Globus pallidus (tissue), 1 donor: ENCODE measurements around the gene RCL1.
"Not testable (repeated sequence)": the region's sequence is repeated elsewhere in the genome, so short reads cannot be mapped to it uniquely, and the experiment has no call there.

Experiments used
- DNase-seq: peaks from one replicate; pipeline ENCODE4 v3.0.0-alpha.2; 2015; ENCODE audit warnings: low spot score

RCL1 gene

GRCh38 chr9:4886698-4887097 lies 94.0 kb downstream of the RCL1 start:
- no peak for DNase-seq

GRCh38 chr9:4887556-4887955 lies 94.8 kb downstream of the RCL1 start:
- no peak for DNase-seq

GRCh38 chr9:4890242-4890641 lies 97.5 kb downstream of the RCL1 start:
- no peak for DNase-seq

GRCh38 chr9:4890929-4891328 lies 98.2 kb downstream of the RCL1 start:
- DNase-seq, result no peak

GRCh38 chr9:4891674-4892073 lies 98.9 kb downstream of the RCL1 start:
- no peak for DNase-seq

GRCh38 chr9:4892501-4893194 lies 99.9 kb downstream of the RCL1 start:
- no peak for DNase-seq

- DNase-seq, result no peak
These were observed 101.3 kb downstream of the RCL1 start for GRCh38 chr9:4894076-4894475.

GRCh38 chr9:4899853-4900252 lies 107.1 kb downstream of the RCL1 start:
- not testable (repeated sequence) for DNase-seq

- not testable (repeated sequence) for DNase-seq
These were observed 108.8 kb downstream of the RCL1 start for GRCh38 chr9:4901401-4902134.

- DNase-seq, result no peak
These were observed 109.4 kb downstream of the RCL1 start for GRCh38 chr9:4902135-4902475.

GRCh38 chr9:4904322-4905134 lies 111.8 kb downstream of the RCL1 start:
- DNase-seq, result no peak

- DNase-seq, result no peak
These were observed 112.4 kb downstream of the RCL1 start for GRCh38 chr9:4905135-4905490.
